ENCODE measurements around the gene FUT4.

- TF ChIP-seq CTCF (IDR thresholded peaks at IDR 0.05 in 2 of 3, conservative IDR thresholded peaks at IDR 0.05 in 1 of 3; ENCODE audit: borderline replicate concordance in 1 of 3, insufficient read depth in 1 of 3, low read depth in 2 of 3, low read length in 2 of 3): no peak
- TF ChIP-seq JUND (IDR thresholded peaks at IDR 0.05): no peak
- no peak for TF ChIP-seq CEBPB (IDR thresholded peaks at IDR 0.05; ENCODE audit: low read depth)
- TF ChIP-seq RAD21 (IDR thresholded peaks at IDR 0.05; ENCODE audit: low read depth): no peak
- no peak for TF ChIP-seq ELF1 (IDR thresholded peaks at IDR 0.05; ENCODE audit: borderline replicate concordance, low read depth)
- TF ChIP-seq ATF3 (IDR thresholded peaks at IDR 0.05): no peak
- TF ChIP-seq POLR2AphosphoS5 (IDR thresholded peaks at IDR 0.05; ENCODE audit: low read depth, low read length): no peak
- no peak for TF ChIP-seq EZH2 (IDR thresholded peaks at IDR 0.05)
Observed at GRCh38 chr11:94516725-94517124, 27.0 kb upstream of the FUT4 start.
